IPS-18a (cell line): ENCODE results near the gene SPSB1.

Experiments used
- H3K27ac ChIP-seq: one replicate; pipeline ENCODE4 v1.5.1; 2013; ENCODE audit warnings: low read length
- H3K27me3 ChIP-seq: one replicate; pipeline ENCODE4 v1.6.1; 2013; ENCODE audit warnings: mild to moderate bottlenecking, low read length; ENCODE audit not compliant: control insufficient read depth, insufficient read depth
- H3K36me3 ChIP-seq: one replicate; pipeline ENCODE4 v1.6.1; 2013; ENCODE audit warnings: low read depth, low read length; ENCODE audit not compliant: control insufficient read depth
- H3K4me1 ChIP-seq: one replicate; pipeline ENCODE4 v1.6.1; 2013; ENCODE audit warnings: low read depth, low read length; ENCODE audit not compliant: control insufficient read depth
- H3K4me3 ChIP-seq: one replicate; pipeline ENCODE4 v1.5.1; 2013; ENCODE audit warnings: low read length
- H3K9ac ChIP-seq: one replicate; pipeline ENCODE4 v1.6.1; 2013; ENCODE audit warnings: mild to moderate bottlenecking, low read length, moderate library complexity
- H3K9me3 ChIP-seq: one replicate; pipeline ENCODE4 v1.6.1; 2013; ENCODE audit warnings: low read depth, low read length; ENCODE audit not compliant: control insufficient read depth

The SPSB1 gene

GRCh38 chr1:9309080-9309479 is 16.4 kb downstream of the SPSB1 start:
- H3K36me3 ChIP-seq: no peaks in the 10 kb centered on the region
- no peaks in the 10 kb centered on the region for H3K4me1 ChIP-seq
- no peaks in the 10 kb centered on the region for H3K9me3 ChIP-seq
- H3K27ac ChIP-seq: no peak overlapping the region
- no peaks in the 10 kb centered on the region for H3K27me3 ChIP-seq
- no peak overlapping the region for H3K4me3 ChIP-seq
- H3K9ac ChIP-seq: no peak overlapping the region

- Histone ChIP-seq H3K27me3 (no peaks in the 10 kb centered on the region), H3K36me3 (no peaks in the 10 kb centered on the region), H3K27ac (no peak overlapping the region), H3K4me1 (no peaks in the 10 kb centered on the region), H3K9me3 (no peaks in the 10 kb centered on the region), H3K4me3 (no peak overlapping the region), H3K9ac (no peak overlapping the region)
These were observed 17.3 kb downstream of the SPSB1 start for GRCh38 chr1:9309991-9310390.

- Histone ChIP-seq H3K9ac (no peak overlapping the region), H3K27ac (no peak overlapping the region), H3K4me3 (no peak overlapping the region), H3K4me1 (no peaks in the 10 kb centered on the region), H3K27me3 (no peaks in the 10 kb centered on the region), H3K9me3 (no peaks in the 10 kb centered on the region), H3K36me3 (no peaks in the 10 kb centered on the region)
These were observed 18.3 kb downstream of the SPSB1 start for GRCh38 chr1:9311029-9311428.

GRCh38 chr1:9311479-9311878 is 18.8 kb downstream of the SPSB1 start:
- H3K27ac ChIP-seq: no peak overlapping the region
- H3K9me3 ChIP-seq: no peaks in the 10 kb centered on the region
- no peaks in the 10 kb centered on the region for H3K4me1 ChIP-seq
- no peaks in the 10 kb centered on the region for H3K36me3 ChIP-seq
- no peaks in the 10 kb centered on the region for H3K27me3 ChIP-seq
- no peak overlapping the region for H3K4me3 ChIP-seq
- no peak overlapping the region for H3K9ac ChIP-seq

- Histone ChIP-seq H3K9ac (no peak overlapping the region), H3K4me1 (no peaks in the 10 kb centered on the region), H3K27me3 (no peaks in the 10 kb centered on the region), H3K9me3 (no peaks in the 10 kb centered on the region), H3K4me3 (no peak overlapping the region), H3K36me3 (no peaks in the 10 kb centered on the region), H3K27ac (no peak overlapping the region)
These were observed 19.6 kb downstream of the SPSB1 start for GRCh38 chr1:9312168-9312720.

GRCh38 chr1:9313576-9313975 is 20.9 kb downstream of the SPSB1 start:
- H3K9ac ChIP-seq: no peak overlapping the region
- no peaks in the 10 kb centered on the region for H3K27me3 ChIP-seq
- H3K4me1 ChIP-seq: no peaks in the 10 kb centered on the region
- H3K27ac ChIP-seq: no peak overlapping the region
- H3K9me3 ChIP-seq: no peaks in the 10 kb centered on the region
- H3K36me3 ChIP-seq: no peaks in the 10 kb centered on the region
- H3K4me3 ChIP-seq: no peak overlapping the region

GRCh38 chr1:9314111-9314510 is 21.4 kb downstream of the SPSB1 start:
- Histone ChIP-seq H3K9ac (no peak overlapping the region), H3K4me3 (no peak overlapping the region), H3K36me3 (no peaks in the 10 kb centered on the region), H3K4me1 (no peaks in the 10 kb centered on the region), H3K9me3 (no peaks in the 10 kb centered on the region), H3K27me3 (no peaks in the 10 kb centered on the region), H3K27ac (no peak overlapping the region)

GRCh38 chr1:9314711-9315379 is 22.2 kb downstream of the SPSB1 start:
- no peak overlapping the region for H3K9ac ChIP-seq
- H3K27me3 ChIP-seq: no peaks in the 10 kb centered on the region
- no peak overlapping the region for H3K27ac ChIP-seq
- no peaks in the 10 kb centered on the region for H3K36me3 ChIP-seq
- H3K4me1 ChIP-seq: peaks cover 7% of the 10 kb centered on the region
- no peaks in the 10 kb centered on the region for H3K9me3 ChIP-seq
- no peak overlapping the region for H3K4me3 ChIP-seq

- no peaks in the 10 kb centered on the region for H3K36me3 ChIP-seq
- peaks cover 4% of the 10 kb centered on the region for H3K27me3 ChIP-seq
- H3K9me3 ChIP-seq: no peaks in the 10 kb centered on the region
- no peak overlapping the region for H3K27ac ChIP-seq
- H3K4me1 ChIP-seq: peaks cover 14% of the 10 kb centered on the region
- H3K4me3 ChIP-seq: no peak overlapping the region
- H3K9ac ChIP-seq: no peak overlapping the region
These were observed 22.9 kb downstream of the SPSB1 start for GRCh38 chr1:9315411-9316079.

- Histone ChIP-seq H3K4me1 (peaks cover 19% of the 10 kb centered on the region), H3K27ac (no peak overlapping the region), H3K9ac (no peak overlapping the region), H3K27me3 (peaks cover 10% of the 10 kb centered on the region), H3K9me3 (no peaks in the 10 kb centered on the region), H3K36me3 (no peaks in the 10 kb centered on the region), H3K4me3 (no peak overlapping the region)
These were observed 23.4 kb downstream of the SPSB1 start for GRCh38 chr1:9316080-9316444.

- Histone ChIP-seq H3K36me3 (no peaks in the 10 kb centered on the region), H3K27me3 (peaks cover 14% of the 10 kb centered on the region), H3K27ac (no peak overlapping the region), H3K9me3 (no peaks in the 10 kb centered on the region), H3K9ac (no peak overlapping the region), H3K4me3 (no peak overlapping the region), H3K4me1 (peaks cover 24% of the 10 kb centered on the region)
These were observed 23.8 kb downstream of the SPSB1 start for GRCh38 chr1:9316512-9316911.

GRCh38 chr1:9317072-9317471 is 24.4 kb downstream of the SPSB1 start:
- Histone ChIP-seq H3K4me3 (no peak overlapping the region), H3K9ac (no peak overlapping the region), H3K27ac (no peak overlapping the region), H3K9me3 (no peaks in the 10 kb centered on the region), H3K4me1 (peaks cover 29% of the 10 kb centered on the region), H3K27me3 (peaks cover 15% of the 10 kb centered on the region), H3K36me3 (no peaks in the 10 kb centered on the region)
